CD4-positive, alpha-beta T cell (primary cell): Measurements from ENCODE around the gene PRKAR2B. TPM values are rescaled to one million over a fixed set of nuclear protein-coding genes. Genes with fewer than 3 reads are reported as not detected.

ENCODE experiments used
- ATAC-seq: fragments of 200-7000 bp; cut with Tn5 transposase; one replicate; pipeline ENCODE4 v1.10.0; 2022; ENCODE audit warnings: mild to moderate bottlenecking; ENCODE audit not compliant: poor library complexity
- CTCF ChIA-PET: fragments of 350-600 bp; sonication (Branson Sonifier 250); formaldehyde crosslinking; loops from one replicate; lab custom pipeline; 2021; ENCODE audit warnings: antibody characterized with exemption, inconsistent platforms; lab: Charles Lee
- POLR2A ChIA-PET: fragments of 350-600 bp; sonication (Branson Sonifier 250); formaldehyde crosslinking; loops from one replicate; lab custom pipeline; 2021; ENCODE audit warnings: antibody characterized with exemption, inconsistent platforms; lab: Charles Lee
- DNase-seq, 14 experiments: peaks; one replicate each; pipeline ENCODE4 v3.0.0-alpha.2; 2013 to 2020; ENCODE audit warnings: mixed read lengths in 2 of 14
- H3K27ac ChIP-seq, 2 donors: one replicate each; pipeline versions ENCODE4 v1.5.1 to v1.7.0; 2013; ENCODE audit warnings: low read length in 2 of 2, low read depth in 1 of 2, mild to moderate bottlenecking in 1 of 2
- H3K27me3 ChIP-seq, 2 experiments: 1 replicate in 1 of 2; 2 replicates in 1 of 2; pipeline versions ENCODE4 v1.6.1 to v1.7.0; 2013; ENCODE audit warnings: low read length in 2 of 2, control low read depth in 1 of 2, mild to moderate bottlenecking in 1 of 2, moderate library complexity in 1 of 2; ENCODE audit not compliant: insufficient read depth in 2 of 2, control insufficient read depth in 1 of 2
- H3K36me3 ChIP-seq: one replicate; pipeline ENCODE4 v1.6.1; 2013; ENCODE audit warnings: low read length, control low read depth; ENCODE audit not compliant: insufficient read depth
- H3K4me1 ChIP-seq: one replicate; pipeline ENCODE4 v1.6.1; 2013; ENCODE audit warnings: low read length, control low read depth; ENCODE audit not compliant: insufficient read depth
- H3K4me3 ChIP-seq: one replicate; pipeline ENCODE4 v1.5.1; 2013; ENCODE audit warnings: mild to moderate bottlenecking, low read length, moderate library complexity
- H3K9me3 ChIP-seq, 2 experiments: 1 replicate in 1 of 2; 2 replicates in 1 of 2; pipeline versions ENCODE4 v1.6.1 to v1.7.0; 2013; ENCODE audit warnings: low read length in 2 of 2, mild to moderate bottlenecking in 2 of 2, control low read depth in 1 of 2, moderate library complexity in 1 of 2; ENCODE audit not compliant: control insufficient read depth in 1 of 2, insufficient read depth in 1 of 2
- H3K27ac Mint-ChIP-seq: one replicate; pipeline ENCODE4 v1.8.0; 2020; ENCODE audit warnings: mixed read lengths
- H3K27me3 Mint-ChIP-seq: one replicate; pipeline ENCODE4 v1.8.0; 2021; ENCODE audit warnings: mixed read lengths
- H3K36me3 Mint-ChIP-seq: one replicate; pipeline ENCODE4 v1.8.0; 2021; ENCODE audit warnings: low read depth, mixed read lengths
- H3K4me1 Mint-ChIP-seq: one replicate; pipeline ENCODE4 v1.8.0; 2021; ENCODE audit warnings: low read depth, mixed read lengths
- H3K4me3 Mint-ChIP-seq: one replicate; pipeline ENCODE4 v1.8.0; 2020; ENCODE audit warnings: mild to moderate bottlenecking, mixed read lengths
- H3K9me3 Mint-ChIP-seq: one replicate; pipeline ENCODE4 v1.8.0; 2020; ENCODE audit warnings: mixed read lengths
- CTCF ChIP-seq: fragments of 200-600 bp; IDR thresholded peaks from one replicate; pipeline ENCODE4 v1.8.0; 2022; ENCODE audit warnings: antibody characterized with exemption, mild to moderate bottlenecking
- intact Hi-C, 2 experiments: fragments of 100-400 bp; cut with DNase I in 1 of 2; cut with micrococcal nuclease in 1 of 2; formaldehyde crosslinking; loops; one replicate each; pipeline versions ENCODE4 v1.15.1 to v1.9.0; 2023 to 2025; cut with DNase I, micrococcal nuclease
- total RNA-seq, 174 experiments: library from RNA in 2 of 174; stranded (reverse) in 2 of 174; gene quantifications; one replicate each; pipeline ENCODE4 v1.2.3 and lab custom pipeline; 2021 to 2026

Gene PRKAR2B
- total RNA-seq, 2 experiments from 2014 or later = 0.41 to 0.42 TPM

DNA sequence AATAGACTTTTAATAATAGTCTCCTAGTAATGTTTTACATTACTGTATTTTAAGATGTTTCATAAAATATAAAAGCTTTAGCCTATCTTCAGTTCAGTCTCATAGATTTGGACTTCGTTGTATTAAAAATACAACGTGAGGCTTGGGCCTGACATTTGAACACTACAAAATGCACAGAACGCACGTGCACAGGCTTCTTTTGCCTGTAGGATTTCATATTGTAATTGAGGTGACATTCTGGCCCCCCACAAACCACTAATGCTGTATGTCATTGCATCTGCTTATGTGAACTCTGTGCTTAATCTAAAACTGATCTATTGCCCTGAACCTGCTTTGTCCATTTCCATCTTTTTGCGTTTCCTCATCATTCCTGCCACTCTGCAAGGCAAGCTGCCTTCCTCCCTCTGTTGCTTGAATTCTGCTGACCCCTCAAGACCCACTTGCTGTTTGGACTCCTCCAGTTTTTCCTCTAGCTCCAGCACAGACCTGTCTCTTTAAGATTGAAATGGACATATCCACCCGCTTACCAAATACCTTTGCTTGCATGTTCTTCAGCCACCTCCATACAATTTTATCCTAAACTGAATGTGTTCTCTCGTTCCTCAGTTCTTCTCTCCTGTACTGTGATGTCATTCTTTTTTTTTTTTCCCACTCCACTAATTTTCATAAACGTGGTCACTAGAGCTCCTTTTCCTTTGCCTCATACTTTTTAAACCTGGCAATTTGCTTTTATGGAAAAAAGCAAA is 12.4 kb downstream of the PRKAR2B start:
- Mint-ChIP-seq H3K27me3 (no peaks in the 10 kb centered on the region), H3K9me3 (no peaks in the 10 kb centered on the region), H3K4me3 (no peak overlapping the region), H3K36me3 (no peaks in the 10 kb centered on the region), H3K4me1 (no peaks in the 10 kb centered on the region), H3K27ac (no peak overlapping the region)
- DNase-seq = no peak
- ChIA-PET POLR2A (no interaction called here), CTCF (no interaction called here)
- H3K27me3 ChIP-seq = no peaks in the 10 kb centered on the region
- no peak overlapping the region for H3K27ac ChIP-seq
- no peaks in the 10 kb centered on the region for H3K9me3 ChIP-seq
- no peaks in the 10 kb centered on the region for H3K4me1 ChIP-seq
- no peak overlapping the region for H3K4me3 ChIP-seq
- no peak for ATAC-seq
- H3K36me3 ChIP-seq = no peaks in the 10 kb centered on the region
- intact Hi-C loops = no loop called here
- TF ChIP-seq CTCF = no peak

DNA sequence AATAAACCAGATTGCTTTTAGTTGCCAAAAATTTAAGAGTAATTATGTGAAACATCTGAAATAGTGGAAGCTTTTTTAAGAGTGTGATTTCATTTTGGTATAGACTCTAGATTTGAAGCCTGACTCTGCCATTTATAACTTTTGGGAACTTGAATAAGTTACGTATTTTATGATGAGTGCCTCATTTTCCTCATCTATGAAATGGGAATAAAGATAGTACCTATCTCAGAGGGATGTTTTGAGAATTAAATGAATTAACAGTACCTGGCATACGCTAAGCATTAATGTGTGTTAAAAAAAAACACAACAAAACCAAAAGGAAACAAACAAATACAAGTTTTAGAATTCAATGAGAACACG is 12.9 kb downstream of the PRKAR2B start:
- no peaks in the 10 kb centered on the region for H3K27me3 Mint-ChIP-seq
- no peak overlapping the region for H3K27ac ChIP-seq
- H3K4me1 ChIP-seq = no peaks in the 10 kb centered on the region
- no peak overlapping the region for H3K27ac Mint-ChIP-seq
- POLR2A ChIA-PET = no interaction called here
- H3K36me3 ChIP-seq = no peaks in the 10 kb centered on the region
- intact Hi-C loops = no loop called here
- DNase-seq (no peak), ATAC-seq (no peak)
- no peaks in the 10 kb centered on the region for H3K36me3 Mint-ChIP-seq
- CTCF ChIA-PET = no interaction called here
- no peaks in the 10 kb centered on the region for H3K4me1 Mint-ChIP-seq
- no peak for TF ChIP-seq CTCF
- no peaks in the 10 kb centered on the region for H3K9me3 Mint-ChIP-seq
- H3K9me3 ChIP-seq = no peaks in the 10 kb centered on the region
- H3K4me3 Mint-ChIP-seq = no peak overlapping the region
- no peak overlapping the region for H3K4me3 ChIP-seq
- no peaks in the 10 kb centered on the region for H3K27me3 ChIP-seq

- no peaks in the 10 kb centered on the region for H3K4me1 Mint-ChIP-seq
- ATAC-seq = no peak
- H3K9me3 Mint-ChIP-seq = no peaks in the 10 kb centered on the region
- H3K4me3 Mint-ChIP-seq = no peak overlapping the region
- Histone ChIP-seq H3K9me3 (no peaks in the 10 kb centered on the region), H3K4me1 (no peaks in the 10 kb centered on the region), H3K36me3 (no peaks in the 10 kb centered on the region), H3K27ac (no peak overlapping the region), H3K4me3 (no peak overlapping the region), H3K27me3 (no peaks in the 10 kb centered on the region)
- intact Hi-C loops = no loop called here
- POLR2A ChIA-PET = no interaction called here
- no peak overlapping the region for H3K27ac Mint-ChIP-seq
- CTCF ChIA-PET = no interaction called here
- no peak for TF ChIP-seq CTCF
- no peak for DNase-seq
- no peaks in the 10 kb centered on the region for H3K27me3 Mint-ChIP-seq
- H3K36me3 Mint-ChIP-seq = no peaks in the 10 kb centered on the region
These were observed 15.0 kb downstream of the PRKAR2B start for GRCh38 chr7:107059468-107059867.
